Measurements from ENCODE around the gene TRPM2.

DNA sequence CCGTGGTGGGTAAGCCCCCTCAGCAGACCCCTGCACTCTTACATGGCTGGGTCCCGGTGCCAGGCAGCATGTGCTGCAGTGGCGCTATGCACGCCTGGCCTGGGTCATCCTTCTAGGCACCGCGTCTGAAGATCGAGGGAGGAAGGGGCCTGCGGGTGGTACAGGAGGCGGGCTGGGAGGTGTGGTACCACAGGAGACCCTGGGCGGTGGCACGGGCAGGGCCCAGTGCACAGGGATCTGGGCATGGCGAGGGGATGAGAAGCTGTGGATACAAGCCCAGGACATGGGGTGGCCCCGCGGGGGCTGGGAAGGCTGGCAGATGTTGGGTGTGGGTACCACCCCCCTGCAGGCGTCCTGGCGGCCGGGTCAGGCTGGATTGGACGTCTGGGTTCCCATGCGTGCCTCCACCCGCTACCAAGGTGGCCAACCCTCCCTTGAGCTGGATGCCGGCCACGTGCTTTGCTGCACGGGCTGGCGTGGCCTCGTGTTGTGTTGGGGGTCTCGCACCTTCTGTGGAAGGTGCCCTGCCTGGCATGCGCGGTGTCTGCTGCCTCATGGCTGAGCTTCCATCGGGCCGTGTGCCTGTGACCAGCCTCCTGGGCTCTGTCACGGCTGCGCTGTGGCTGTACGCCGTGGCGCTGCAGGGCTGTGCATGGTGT is 33.9 kb upstream of the TRPM2 start:
- TF ChIP-seq, protein P1, sequence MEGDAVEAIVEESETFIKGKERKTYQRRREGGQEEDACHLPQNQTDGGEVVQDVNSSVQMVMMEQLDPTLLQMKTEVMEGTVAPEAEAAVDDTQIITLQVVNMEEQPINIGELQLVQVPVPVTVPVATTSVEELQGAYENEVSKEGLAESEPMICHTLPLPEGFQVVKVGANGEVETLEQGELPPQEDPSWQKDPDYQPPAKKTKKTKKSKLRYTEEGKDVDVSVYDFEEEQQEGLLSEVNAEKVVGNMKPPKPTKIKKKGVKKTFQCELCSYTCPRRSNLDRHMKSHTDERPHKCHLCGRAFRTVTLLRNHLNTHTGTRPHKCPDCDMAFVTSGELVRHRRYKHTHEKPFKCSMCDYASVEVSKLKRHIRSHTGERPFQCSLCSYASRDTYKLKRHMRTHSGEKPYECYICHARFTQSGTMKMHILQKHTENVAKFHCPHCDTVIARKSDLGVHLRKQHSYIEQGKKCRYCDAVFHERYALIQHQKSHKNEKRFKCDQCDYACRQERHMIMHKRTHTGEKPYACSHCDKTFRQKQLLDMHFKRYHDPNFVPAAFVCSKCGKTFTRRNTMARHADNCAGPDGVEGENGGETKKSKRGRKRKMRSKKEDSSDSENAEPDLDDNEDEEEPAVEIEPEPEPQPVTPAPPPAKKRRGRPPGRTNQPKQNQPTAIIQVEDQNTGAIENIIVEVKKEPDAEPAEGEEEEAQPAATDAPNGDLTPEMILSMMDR (IDR thresholded peaks at IDR 0.05), result no peak
- TF ChIP-seq POLR2A (IDR thresholded peaks at IDR 0.05; ENCODE audit: low read depth), result no peak
- no peak for TF ChIP-seq POLR2AphosphoS5 (IDR thresholded peaks at IDR 0.05)
- no peak for TF ChIP-seq EP300 (IDR thresholded peaks at IDR 0.05)
